Chondrocyte (in vitro differentiated cells): ENCODE results near the gene NBEAL1. TPM values are rescaled to one million over a fixed set of nuclear protein-coding genes. Genes with fewer than 3 reads are reported as not detected.
"Not testable (repeated sequence)": the region's sequence is repeated elsewhere in the genome, so short reads cannot be mapped to it uniquely, and the experiment has no call there.

Experiments used
- DNase-seq: peaks from one replicate; pipeline ENCODE4 v3.0.0; 2021; ENCODE audit warnings: mixed read lengths, low spot score
- H3K27ac Mint-ChIP-seq: one replicate; pipeline ENCODE4 v1.8.0; 2021; ENCODE audit warnings: mild to moderate bottlenecking, moderate library complexity, mixed read lengths; ENCODE audit not compliant: unreplicated experiment
- H3K27me3 Mint-ChIP-seq: 2 replicates; pipeline ENCODE4 v1.8.0; 2021; ENCODE audit warnings: low read depth, mixed read lengths
- H3K36me3 Mint-ChIP-seq: 2 replicates; pipeline ENCODE4 v1.8.0; 2021; ENCODE audit warnings: low read depth, mixed read lengths
- H3K4me1 Mint-ChIP-seq: 2 replicates; pipeline ENCODE4 v1.8.0; 2021; ENCODE audit warnings: low read depth, mild to moderate bottlenecking, mixed read lengths
- H3K4me3 Mint-ChIP-seq: one replicate; pipeline ENCODE4 v1.8.0; 2021; ENCODE audit warnings: mild to moderate bottlenecking, moderate library complexity, mixed read lengths; ENCODE audit not compliant: unreplicated experiment
- H3K9me3 Mint-ChIP-seq: 2 replicates; pipeline ENCODE4 v1.8.0; 2021; ENCODE audit warnings: low read depth, mixed read lengths
- CTCF ChIP-seq: fragments of 200-600 bp; sonication (generic); IDR thresholded peaks from 2 replicates; pipeline ENCODE4 v1.5.0; 2021; ENCODE audit warnings: antibody characterized with exemption, mild to moderate bottlenecking, moderate library complexity
- total RNA-seq: library from RNA; stranded (reverse); gene quantifications from 3 replicates; pipeline ENCODE4 v1.2.1, GENCODE V29; 2021

The NBEAL1 gene
- total RNA-seq, 1 donor from 2014 or later = 38.7 TPM

GRCh38 chr2:203038586-203038985 lies 23.9 kb downstream of the NBEAL1 start:
- peaks cover 11% of the 10 kb centered on the region for H3K36me3 Mint-ChIP-seq
- TF ChIP-seq CTCF = no peak
- no peaks in the 10 kb centered on the region for H3K27me3 Mint-ChIP-seq
- H3K27ac Mint-ChIP-seq = peak overlapping the region; percentile 93
- H3K9me3 Mint-ChIP-seq = no peaks in the 10 kb centered on the region
- peaks cover 70% of the 10 kb centered on the region for H3K4me1 Mint-ChIP-seq
- DNase-seq = no peak
- H3K4me3 Mint-ChIP-seq = no peak overlapping the region

- Mint-ChIP-seq H3K36me3 (peaks cover 14% of the 10 kb centered on the region), H3K4me1 (peaks cover 66% of the 10 kb centered on the region), H3K27ac (peak overlapping the region; percentile 89)
- H3K9me3 Mint-ChIP-seq, H3K27me3 Mint-ChIP-seq, H3K4me3 Mint-ChIP-seq, DNase-seq: not testable (repeated sequence)
Observed at GRCh38 chr2:203039211-203039610, 24.5 kb downstream of the NBEAL1 start.

GRCh38 chr2:203040966-203041521 lies 26.4 kb downstream of the NBEAL1 start:
- no peak overlapping the region for H3K4me3 Mint-ChIP-seq
- H3K27ac Mint-ChIP-seq = peak overlapping the region; percentile 67
- peaks cover 50% of the 10 kb centered on the region for H3K4me1 Mint-ChIP-seq
- DNase-seq = no peak
- peaks cover 14% of the 10 kb centered on the region for H3K36me3 Mint-ChIP-seq
- no peaks in the 10 kb centered on the region for H3K27me3 Mint-ChIP-seq
- H3K9me3 Mint-ChIP-seq = no peaks in the 10 kb centered on the region
- no peak for TF ChIP-seq CTCF

- H3K27ac Mint-ChIP-seq = no peak overlapping the region
- TF ChIP-seq CTCF = no peak
- H3K4me3 Mint-ChIP-seq = no peak overlapping the region
- H3K36me3 Mint-ChIP-seq = peaks cover 17% of the 10 kb centered on the region
- H3K9me3 Mint-ChIP-seq = no peaks in the 10 kb centered on the region
- no peaks in the 10 kb centered on the region for H3K27me3 Mint-ChIP-seq
- DNase-seq = no peak
- H3K4me1 Mint-ChIP-seq = peaks cover 38% of the 10 kb centered on the region
Observed at GRCh38 chr2:203042178-203042577, 27.5 kb downstream of the NBEAL1 start.

GRCh38 chr2:203043226-203043625 lies 28.6 kb downstream of the NBEAL1 start:
- TF ChIP-seq CTCF = no peak
- no peaks in the 10 kb centered on the region for H3K9me3 Mint-ChIP-seq
- peaks cover 18% of the 10 kb centered on the region for H3K36me3 Mint-ChIP-seq
- no peak overlapping the region for H3K27ac Mint-ChIP-seq
- no peaks in the 10 kb centered on the region for H3K27me3 Mint-ChIP-seq
- peaks cover 28% of the 10 kb centered on the region for H3K4me1 Mint-ChIP-seq
- DNase-seq = no peak
- H3K4me3 Mint-ChIP-seq = no peak overlapping the region

GRCh38 chr2:203045867-203046266 lies 31.2 kb downstream of the NBEAL1 start:
- H3K4me1 Mint-ChIP-seq = peaks cover 5% of the 10 kb centered on the region
- no peak for DNase-seq
- H3K9me3 Mint-ChIP-seq = no peaks in the 10 kb centered on the region
- H3K27ac Mint-ChIP-seq = no peak overlapping the region
- H3K4me3 Mint-ChIP-seq = no peak overlapping the region
- no peaks in the 10 kb centered on the region for H3K27me3 Mint-ChIP-seq
- peaks cover 21% of the 10 kb centered on the region for H3K36me3 Mint-ChIP-seq
- no peak for TF ChIP-seq CTCF
